Kidney (tissue), 14 donors: ENCODE results near the gene TRAF3IP1. TPM values are rescaled to one million over a fixed set of nuclear protein-coding genes. Genes with fewer than 3 reads are reported as not detected.

Experiments
- DNase-seq, 5 donors: peaks; one replicate each; pipeline ENCODE4 v3.0.0-alpha.2; 2013 to 2020
- FAIRE-seq: peaks from 2 replicates; lab custom pipeline; 2012; peaks lifted over from hg19 to GRCh38; lab: Jason Lieb, UNC
- H3K27ac ChIP-seq, 2 donors: one replicate each; pipeline ENCODE4 v1.7.0; 2013; ENCODE audit warnings: low read depth in 2 of 2, low read length in 2 of 2, inconsistent platforms in 1 of 2
- H3K27me3 ChIP-seq: one replicate; pipeline ENCODE4 v1.7.1; 2013; ENCODE audit warnings: low read length, inconsistent platforms; ENCODE audit not compliant: control insufficient read depth, insufficient read depth
- H3K36me3 ChIP-seq, 3 donors: one replicate each; pipeline versions ENCODE4 v1.7.0 to v1.7.1; 2013; ENCODE audit warnings: low read length in 3 of 3, control low read depth in 1 of 3, inconsistent platforms in 1 of 3; ENCODE audit not compliant: insufficient read depth in 3 of 3, control insufficient read depth in 2 of 3
- H3K4me1 ChIP-seq, 3 donors: one replicate each; pipeline versions ENCODE4 v1.7.0 to v1.7.1; 2013; ENCODE audit warnings: low read length in 3 of 3, inconsistent platforms in 1 of 3, low read depth in 1 of 3; ENCODE audit not compliant: control insufficient read depth in 2 of 3, insufficient read depth in 2 of 3
- H3K4me3 ChIP-seq, 3 donors: one replicate each; pipeline versions ENCODE4 v1.7.0 to v1.8.1; 2013; ENCODE audit warnings: low read length in 3 of 3, control low read depth in 1 of 3, inconsistent platforms in 1 of 3
- H3K9ac ChIP-seq, 3 donors: one replicate each; pipeline versions ENCODE4 v1.7.0 to v1.7.1; 2013; ENCODE audit warnings: low read length in 3 of 3, control low read depth in 1 of 3, inconsistent platforms in 1 of 3
- H3K9me3 ChIP-seq, 3 donors: one replicate each; pipeline versions ENCODE4 v1.7.0 to v1.7.1; 2013; ENCODE audit warnings: low read length in 3 of 3, control low read depth in 1 of 3, inconsistent platforms in 1 of 3; ENCODE audit not compliant: control insufficient read depth in 2 of 3, insufficient read depth in 1 of 3
- intact Hi-C: fragments of 100-400 bp; cut with DNase I; formaldehyde crosslinking; loops from one replicate; pipeline ENCODE4 v1.11.1; 2022
- polyA plus RNA-seq: library from polyadenylated mRNA; stranded (reverse); fragments of 350-450 nt; fragmentation: Illumina TruSeq; extraction: RNeasy Lipid Tissue Mini Kit (QIAGEN cat#74804); gene quantifications from one replicate; pipeline ENCODE4 v1.2.3, GENCODE V29; 2014; ENCODE audit warnings: low read depth, low replicate concordance; ENCODE audit not compliant: insufficient read depth
- total RNA-seq: library from RNA; stranded (reverse); fragmentation: NEBNext Ultra II Directional; extraction: Animal tissue kit (Norgen Biotek cat#: 25700); gene quantifications from one replicate; pipeline ENCODE4 v1.2.1, GENCODE V29; 2021
- TF ChIP-seq, protein P1 (sequence below): IDR thresholded peaks from 3 replicates; pipeline ENCODE4 v1.5.1; 2012; ENCODE audit warnings: mild to moderate bottlenecking, moderate library complexity, borderline replicate concordance; ENCODE audit not compliant: insufficient read depth; ENCODE audit errors: extremely low read depth
- donor health status: control.
- donor health status: control.
- donor health status: control.
- donor health status: control.
- donor health status: control.
- donor health status: DM: yes; HTN: yes; CAD: no.
- donor health status: Normal renal cell carcinoma (clear cell type).

Gene TRAF3IP1
- total and polyA plus RNA-seq, 2 donors from 2014 or later, result 6.4 to 24.2 TPM

GRCh38 chr2:238314576-238314975 lies 5.7 kb upstream of the TRAF3IP1 start:
- no peak overlapping the region for H3K9ac ChIP-seq
- TF ChIP-seq, protein P1, sequence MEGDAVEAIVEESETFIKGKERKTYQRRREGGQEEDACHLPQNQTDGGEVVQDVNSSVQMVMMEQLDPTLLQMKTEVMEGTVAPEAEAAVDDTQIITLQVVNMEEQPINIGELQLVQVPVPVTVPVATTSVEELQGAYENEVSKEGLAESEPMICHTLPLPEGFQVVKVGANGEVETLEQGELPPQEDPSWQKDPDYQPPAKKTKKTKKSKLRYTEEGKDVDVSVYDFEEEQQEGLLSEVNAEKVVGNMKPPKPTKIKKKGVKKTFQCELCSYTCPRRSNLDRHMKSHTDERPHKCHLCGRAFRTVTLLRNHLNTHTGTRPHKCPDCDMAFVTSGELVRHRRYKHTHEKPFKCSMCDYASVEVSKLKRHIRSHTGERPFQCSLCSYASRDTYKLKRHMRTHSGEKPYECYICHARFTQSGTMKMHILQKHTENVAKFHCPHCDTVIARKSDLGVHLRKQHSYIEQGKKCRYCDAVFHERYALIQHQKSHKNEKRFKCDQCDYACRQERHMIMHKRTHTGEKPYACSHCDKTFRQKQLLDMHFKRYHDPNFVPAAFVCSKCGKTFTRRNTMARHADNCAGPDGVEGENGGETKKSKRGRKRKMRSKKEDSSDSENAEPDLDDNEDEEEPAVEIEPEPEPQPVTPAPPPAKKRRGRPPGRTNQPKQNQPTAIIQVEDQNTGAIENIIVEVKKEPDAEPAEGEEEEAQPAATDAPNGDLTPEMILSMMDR, result no peak
- no peak for FAIRE-seq

GRCh38 chr2:238315031-238315595 lies 5.2 kb upstream of the TRAF3IP1 start:
- FAIRE-seq (no peak), DNase-seq (no peak)
- H3K9me3 ChIP-seq, result no peaks in the 10 kb centered on the region
- H3K27me3 ChIP-seq, result no peaks in the 10 kb centered on the region
- TF ChIP-seq, protein P1, result no peak
- H3K4me1 ChIP-seq, result peaks cover 0 to 3% (median 0%) of the 10 kb centered on the region in 3 donors
- intact Hi-C loops, result no loop called here
- no peaks in the 10 kb centered on the region for H3K36me3 ChIP-seq
- H3K27ac ChIP-seq, result no peak overlapping the region
- no peak overlapping the region for H3K4me3 ChIP-seq
- no peak overlapping the region for H3K9ac ChIP-seq

More at GRCh38 chr2:238314576-238314975, 5.7 kb upstream of the TRAF3IP1 start:
- no peaks in the 10 kb centered on the region for H3K9me3 ChIP-seq
- H3K4me1 ChIP-seq, result no peaks in the 10 kb centered on the region
- DNase-seq, result no peak
- H3K27me3 ChIP-seq, result no peaks in the 10 kb centered on the region
- intact Hi-C loops, result no loop called here
- H3K27ac ChIP-seq, result no peak overlapping the region
- no peaks in the 10 kb centered on the region for H3K36me3 ChIP-seq
- no peak overlapping the region for H3K4me3 ChIP-seq

GRCh38 chr2:238320648-238321281 lies 447 bp downstream of the TRAF3IP1 start:
- intact Hi-C loops, result no loop called here
- no peak overlapping the region for H3K27ac ChIP-seq
- H3K27me3 ChIP-seq, result no peaks in the 10 kb centered on the region
- FAIRE-seq (no peak), DNase-seq (peak in 3 of 5 donors; percentile 4 to 82 (median 32))
- no peaks in the 10 kb centered on the region for H3K9me3 ChIP-seq
- peaks cover 0 to 13% (median 0%) of the 10 kb centered on the region in 3 donors for H3K4me1 ChIP-seq
- TF ChIP-seq, protein P1, result no peak
- H3K9ac ChIP-seq, result peak overlapping the region in 2 of 3 donors; percentile 37 to 75
- H3K4me3 ChIP-seq, result peak overlapping the region; percentile 47 to 65 (median 63)
- H3K36me3 ChIP-seq, result no peaks in the 10 kb centered on the region
